ENCODE measurements around the gene APH1B.

Gene APH1B

GRCh38 chr15:63353261-63353660, 75.9 kb downstream of the APH1B start:
- H3K9ac ChIP-seq (ENCODE audit: low read length), result no peak overlapping the region
- no peaks in the 10 kb centered on the region for H3K36me3 ChIP-seq (ENCODE audit: control insufficient read depth, insufficient read depth, low read length)
- H3K27me3 ChIP-seq (ENCODE audit: control insufficient read depth, insufficient read depth, low read length), result no peaks in the 10 kb centered on the region
- no peak overlapping the region for H3K4me3 ChIP-seq (ENCODE audit: low read length)
- H3K27ac ChIP-seq (ENCODE audit: low read depth, low read length), result no peak overlapping the region
- H3K4me1 ChIP-seq (ENCODE audit: control insufficient read depth, insufficient read depth, low read length), result no peaks in the 10 kb centered on the region

GRCh38 chr15:63353887-63354286, 76.5 kb downstream of the APH1B start:
- Histone ChIP-seq H3K4me1 (ENCODE audit: control insufficient read depth, insufficient read depth, low read length) (no peaks in the 10 kb centered on the region), H3K27ac (ENCODE audit: low read depth, low read length) (no peak overlapping the region), H3K36me3 (ENCODE audit: control insufficient read depth, insufficient read depth, low read length) (no peaks in the 10 kb centered on the region), H3K4me3 (ENCODE audit: low read length) (no peak overlapping the region), H3K27me3 (ENCODE audit: control insufficient read depth, insufficient read depth, low read length) (no peaks in the 10 kb centered on the region), H3K9ac (ENCODE audit: low read length) (no peak overlapping the region)

- H3K4me1 ChIP-seq (ENCODE audit: control insufficient read depth, insufficient read depth, low read length), result no peaks in the 10 kb centered on the region
- H3K27ac ChIP-seq (ENCODE audit: low read depth, low read length), result no peak overlapping the region
- H3K36me3 ChIP-seq (ENCODE audit: control insufficient read depth, insufficient read depth, low read length), result no peaks in the 10 kb centered on the region
- H3K27me3 ChIP-seq (ENCODE audit: control insufficient read depth, insufficient read depth, low read length), result no peaks in the 10 kb centered on the region
- no peak overlapping the region for H3K9ac ChIP-seq (ENCODE audit: low read length)
- no peak overlapping the region for H3K4me3 ChIP-seq (ENCODE audit: low read length)
Observed at GRCh38 chr15:63354821-63355650, 77.6 kb downstream of the APH1B start.

DNA sequence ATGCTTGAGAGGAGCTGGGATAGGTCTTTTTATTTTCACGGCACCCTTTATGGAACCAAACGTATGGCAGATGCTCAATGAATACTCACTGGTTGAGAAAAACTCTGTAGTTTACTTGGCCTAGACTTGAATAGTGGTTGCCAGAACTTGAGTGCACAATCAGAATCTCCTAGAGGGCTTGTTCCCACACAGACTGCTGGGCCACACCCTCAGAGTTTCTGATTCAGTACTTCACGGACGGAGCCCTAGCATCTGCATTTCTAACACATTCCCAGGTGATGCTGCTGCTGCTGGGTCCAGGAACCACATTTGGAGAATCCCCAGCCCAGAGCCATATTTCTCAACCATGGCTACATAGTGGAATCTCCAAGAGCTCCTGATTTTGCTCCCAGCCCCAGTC, 79.7 kb downstream of the APH1B start:
- H3K27me3 ChIP-seq (ENCODE audit: control insufficient read depth, insufficient read depth, low read length), result no peaks in the 10 kb centered on the region
- no peaks in the 10 kb centered on the region for H3K36me3 ChIP-seq (ENCODE audit: control insufficient read depth, insufficient read depth, low read length)
- H3K4me1 ChIP-seq (ENCODE audit: control insufficient read depth, insufficient read depth, low read length), result no peaks in the 10 kb centered on the region
- H3K9ac ChIP-seq (ENCODE audit: low read length), result no peak overlapping the region
- H3K4me3 ChIP-seq (ENCODE audit: low read length), result no peak overlapping the region
- H3K27ac ChIP-seq (ENCODE audit: low read depth, low read length), result no peak overlapping the region

DNA sequence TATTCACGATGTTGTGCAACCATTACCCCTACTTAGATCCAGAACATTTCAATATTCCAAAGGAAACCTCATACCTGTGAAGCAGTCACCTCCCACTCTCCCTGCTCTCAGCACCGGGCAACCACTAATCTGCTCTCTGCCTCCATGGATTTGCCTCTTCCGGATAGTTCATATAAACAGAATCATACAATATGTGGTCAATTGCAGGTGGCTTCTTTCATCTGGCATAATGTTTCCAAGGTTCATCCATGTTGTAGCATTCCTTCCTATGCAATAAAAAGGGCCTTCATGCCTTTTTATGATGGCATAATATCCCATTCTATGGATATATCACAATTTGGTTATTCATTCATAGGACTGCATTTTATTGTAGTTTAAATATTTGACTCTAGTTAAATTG, 80.3 kb downstream of the APH1B start:
- no peaks in the 10 kb centered on the region for H3K4me1 ChIP-seq (ENCODE audit: control insufficient read depth, insufficient read depth, low read length)
- H3K36me3 ChIP-seq (ENCODE audit: control insufficient read depth, insufficient read depth, low read length), result no peaks in the 10 kb centered on the region
- H3K27me3 ChIP-seq (ENCODE audit: control insufficient read depth, insufficient read depth, low read length), result no peaks in the 10 kb centered on the region
- no peak overlapping the region for H3K9ac ChIP-seq (ENCODE audit: low read length)
- no peak overlapping the region for H3K4me3 ChIP-seq (ENCODE audit: low read length)
- no peak overlapping the region for H3K27ac ChIP-seq (ENCODE audit: low read depth, low read length)

- Histone ChIP-seq H3K27ac (ENCODE audit: low read depth, low read length) (no peak overlapping the region), H3K4me1 (ENCODE audit: control insufficient read depth, insufficient read depth, low read length) (no peaks in the 10 kb centered on the region), H3K27me3 (ENCODE audit: control insufficient read depth, insufficient read depth, low read length) (no peaks in the 10 kb centered on the region), H3K9ac (ENCODE audit: low read length) (no peak overlapping the region), H3K36me3 (ENCODE audit: control insufficient read depth, insufficient read depth, low read length) (no peaks in the 10 kb centered on the region), H3K4me3 (ENCODE audit: low read length) (no peak overlapping the region)
Observed at GRCh38 chr15:63358241-63359029, 81.0 kb downstream of the APH1B start.

All from rectal smooth muscle tissue (tissue), 1 donor.